K562 (cell line): ENCODE results near the gene FCGR3B. TPM values are rescaled to one million over a fixed set of nuclear protein-coding genes. Genes with fewer than 3 reads are reported as not detected.
A peak's percentile ranks its signal among the peaks of the same experiment; 100 is the strongest.
"Not testable (repeated sequence)": the region's sequence is repeated elsewhere in the genome, so short reads cannot be mapped to it uniquely, and the experiment has no call there.

ENCODE experiments used
- ATAC-seq: fragments of 200-7000 bp; cut with Tn5 transposase; 3 replicates; pipeline ENCODE4 v1.9.1; 2020; ENCODE audit warnings: moderate library complexity
- BruUV-seq: library from RNA; stranded (reverse); fragments of 400-500 nt; replicated peaks from 2 replicates; lab custom pipeline; 2021; lab: Mats Ljungman, UMichigan
- CTCF ChIA-PET: fragments of 300-600 bp; formaldehyde crosslinking; extraction: SDS; loops from one replicate; lab custom pipeline; 2021; ENCODE audit warnings: low intra/inter-chr PET ratio; lab: Yijun Ruan, JAX
- POLR2A ChIA-PET: fragments of 300-600, 350-650 bp; sonication (Branson Sonifier 250); formaldehyde crosslinking; extraction: SDS; loops from one replicate; lab custom pipeline; 2021; ENCODE audit warnings: antibody characterized with exemption, inconsistent platforms; lab: Yijun Ruan, JAX
- DNase-seq, 4 experiments: peaks; one replicate each; pipeline versions ENCODE4 v3.0.0 to v3.0.0-alpha.2; 2011 to 2018; ENCODE audit warnings: low spot score in 3 of 4, mixed read lengths in 3 of 4; ENCODE audit errors: extremely low read depth in 1 of 4
- FAIRE-seq: peaks from 2 replicates; lab custom pipeline; 2011; peaks lifted over from hg19 to GRCh38; lab: Jason Lieb, UNC
- H2AFZ ChIP-seq: 2 replicates; pipeline ENCODE4 v1.6.0; 2011; ENCODE audit warnings: low read depth, low read length, control low read depth, inconsistent platforms
- H3K27ac ChIP-seq: fragments of 200-600 bp; 3 replicates; pipeline ENCODE4 v1.8.0; 2011; ENCODE audit warnings: low read depth, mild to moderate bottlenecking, control low read depth, inconsistent platforms, low read length, moderate library complexity, mixed read lengths; ENCODE audit errors: extremely low read depth
- H3K27me3 ChIP-seq, 2 experiments: fragments of 300-600 bp in 1 of 2; 2 replicates in 1 of 2; 3 replicates in 1 of 2; pipeline versions ENCODE4 v1.6.0 to v1.8.0; 2011; ENCODE audit warnings: inconsistent platforms in 2 of 2, low read length in 2 of 2, mild to moderate bottlenecking in 1 of 2, mixed read lengths in 1 of 2, moderate library complexity in 1 of 2; ENCODE audit not compliant: control insufficient read depth in 2 of 2, insufficient read depth in 2 of 2
- H3K36me3 ChIP-seq: fragments of 300-600 bp; 3 replicates; pipeline ENCODE4 v1.8.0; 2011; ENCODE audit warnings: mild to moderate bottlenecking, low read length, inconsistent platforms; ENCODE audit not compliant: control insufficient read depth, insufficient read depth
- H3K4me1 ChIP-seq, 2 experiments: fragments of 200-600 bp in 1 of 2; replicated peaks in 1 of 2; 2 replicates in 1 of 2; 3 replicates in 1 of 2; pipeline versions ENCODE4 v1.5.1 to v1.8.0; 2011; ENCODE audit warnings: inconsistent platforms in 2 of 2, low read length in 2 of 2, mild to moderate bottlenecking in 1 of 2, mixed read lengths in 1 of 2, moderate library complexity in 1 of 2; ENCODE audit not compliant: control insufficient read depth in 2 of 2, insufficient read depth in 2 of 2
- H3K4me2 ChIP-seq: 2 replicates; pipeline ENCODE4 v1.6.1; 2011; ENCODE audit warnings: low read length, control low read depth, inconsistent platforms, mixed read lengths; ENCODE audit not compliant: insufficient read depth
- H3K4me3 ChIP-seq: fragments of 200-600 bp; sonication (generic), shearing (Covaris generic); 2 replicates; pipeline ENCODE4 v1.5.1; 2016; ENCODE audit warnings: control low read depth, inconsistent platforms
- H3K79me2 ChIP-seq: fragments of 200-600 bp; 3 replicates; pipeline ENCODE4 v1.8.0; 2011; ENCODE audit warnings: low read length, inconsistent platforms; ENCODE audit not compliant: control insufficient read depth, insufficient read depth
- H3K9ac ChIP-seq, 2 experiments: 2 replicates each; pipeline versions ENCODE4 v1.6.0 to v1.6.1; 2011; ENCODE audit warnings: low read depth in 2 of 2, low read length in 2 of 2, control low read depth in 1 of 2, inconsistent platforms in 1 of 2, mild to moderate bottlenecking in 1 of 2, mixed read lengths in 1 of 2; ENCODE audit not compliant: insufficient read depth in 1 of 2
- H3K9me1 ChIP-seq: one replicate; pipeline ENCODE4 v1.6.0; 2011; ENCODE audit warnings: inconsistent platforms, mild to moderate bottlenecking, low read length, moderate library complexity; ENCODE audit not compliant: control insufficient read depth, insufficient read depth
- H3K9me3 ChIP-seq: replicated peaks from 2 replicates; pipeline ENCODE4 v1.5.1; 2011; ENCODE audit warnings: low read depth, low read length, inconsistent platforms; ENCODE audit not compliant: control insufficient read depth, insufficient read depth
- H4K20me1 ChIP-seq: replicated peaks from 2 replicates; pipeline ENCODE4 v1.6.1; 2011; ENCODE audit warnings: low read length, inconsistent platforms, mixed read lengths; ENCODE audit not compliant: control insufficient read depth, insufficient read depth
- WGBS: fragments of 100-300 bp; shearing (Covaris generic); methylation state at CpG from one replicate; pipeline ENCODE4 v1.1.6; 2016; ENCODE audit warnings: low coverage, mixed read lengths; ENCODE audit not compliant: insufficient coverage; ENCODE audit errors: missing lambda C conversion rate; 5-methylcytosine and 5-hydroxymethylcytosine counted together
- in situ Hi-C: fragments of 300-500 bp; cut with MboI; formaldehyde crosslinking; loops from 4 replicates; pipeline ENCODE4 v1.15.0; 2018; ENCODE audit warnings: inconsistent platforms, mixed read lengths
- intact Hi-C: fragments of 100-400 bp; cut with micrococcal nuclease; formaldehyde crosslinking; loops from 2 replicates; pipeline ENCODE4 v1.14.2; 2022
- polyA plus RNA-seq, 8 experiments: library from polyadenylated mRNA; depleted of rRNA in 4 of 8; stranded (reverse) in 5 of 8; unstranded in 3 of 8; fragments of >200 nt; fragmentation: Nextera tagmentation in 2 of 8; fragmentation: Illumina TruSeq in 1 of 8; extraction: Ambion mirVana in 2 of 8; extraction: Trizol in 1 of 8; gene quantifications; 2 replicates each; pipeline versions ENCODE4 v1.2.1 to v1.2.3, GENCODE V29; 2011 to 2014; ENCODE audit warnings: inconsistent platforms in 1 of 8, missing spikeins in 1 of 8
- total RNA-seq, 7 experiments: library from RNA; depleted of rRNA in 6 of 7; stranded (reverse); fragments of >200 nt in 6 of 7; fragmentation: Illumina TruSeq in 2 of 7; extraction: Trizol in 2 of 7; gene quantifications; 2 replicates each; pipeline versions ENCODE4 v1.2.1 to v1.2.3, GENCODE V29; 2011 to 2021; ENCODE audit warnings: low replicate concordance in 1 of 7

The FCGR3B gene
- total and polyA plus RNA-seq, 9 of the 15 experiments (the other 6 are each of a cell fraction or from before 2014, with no cell fraction given): 0.18 to 1.1 (median 0.40) TPM

GRCh38 chr1:161644855-161645254 is 13.9 kb upstream of the FCGR3B start:
- H3K79me2 ChIP-seq, H3K27me3 ChIP-seq, H3K27ac ChIP-seq, H3K9me3 ChIP-seq, H3K36me3 ChIP-seq, H3K4me2 ChIP-seq, ATAC-seq, BruUV-seq, DNase-seq, H3K4me1 ChIP-seq, H3K9me1 ChIP-seq, H3K4me3 ChIP-seq, H4K20me1 ChIP-seq, POLR2A ChIA-PET, H3K9ac ChIP-seq, CTCF ChIA-PET, FAIRE-seq: not testable (repeated sequence)
- 0 out of 2 replicates have a peak overlapping the region, but pooled peaks have one; percentile 22 for H2AFZ ChIP-seq
- 20% methylated on average over 1 of the region's 1 CpG for WGBS
- in situ Hi-C loops: loop anchor here (5.0 kb wide), 1 partner anchor 97 kb away; no protein-coding TSS in a partner anchor
- intact Hi-C loops: loop anchor here (5.0 kb wide), 2 partner anchors 33 to 78 kb away; no protein-coding TSS in a partner anchor

- BruUV-seq, ATAC-seq, H3K9ac ChIP-seq, in situ Hi-C loops, POLR2A ChIA-PET, H3K4me2 ChIP-seq, FAIRE-seq, H4K20me1 ChIP-seq, DNase-seq, H3K4me1 ChIP-seq, H3K4me3 ChIP-seq, H3K27ac ChIP-seq, H3K36me3 ChIP-seq, H3K9me1 ChIP-seq, H3K27me3 ChIP-seq, H3K79me2 ChIP-seq, H3K9me3 ChIP-seq, intact Hi-C loops, H2AFZ ChIP-seq: not testable (repeated sequence)
- CTCF ChIA-PET: interaction anchor here (1.4 kb wide), 1 partner anchor 97 kb away, joined by 3 read pairs; no protein-coding TSS in a partner anchor
- 100% methylated on average over 1 of the region's 5 CpGs for WGBS
Measured at GRCh38 chr1:161643481-161644208, 12.7 kb upstream of the FCGR3B start.
